HG03175 (cell line): ENCODE results near the gene JAK1.
"Not testable (repeated sequence)": the region's sequence is repeated elsewhere in the genome, so short reads cannot be mapped to it uniquely, and the experiment has no call there.

Source experiments
- ATAC-seq: cut with Tn5 transposase; IDR thresholded peaks from one replicate; pipeline ENCODE4 v1.9.1; 2021; ENCODE audit warnings: mild to moderate bottlenecking, moderate library complexity; ENCODE audit not compliant: unreplicated experiment

The JAK1 gene

DNA sequence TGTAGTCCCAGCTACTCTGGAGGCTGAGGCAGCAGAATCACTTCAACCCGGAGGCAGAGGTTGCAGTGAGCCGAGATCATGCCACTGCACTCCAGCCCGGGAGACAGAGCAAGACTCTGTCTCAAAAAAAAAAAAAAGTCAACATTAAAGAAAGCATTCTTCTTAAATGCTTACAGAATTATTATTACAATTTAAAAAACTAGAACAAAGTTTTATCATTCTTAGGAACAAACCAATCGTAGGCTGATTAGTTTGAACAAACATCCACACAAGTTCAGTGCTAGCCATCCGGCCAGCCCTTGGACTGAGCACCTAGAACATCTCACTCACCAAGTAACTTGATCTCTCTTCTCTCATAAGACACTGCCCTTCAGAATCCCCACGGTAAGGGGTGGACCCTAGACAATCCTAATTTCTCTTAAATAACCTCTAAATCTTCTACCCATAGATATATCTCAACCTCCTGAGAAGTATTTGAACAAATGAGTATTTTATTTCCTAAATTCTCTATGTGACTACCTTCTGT is 16.0 kb downstream of the JAK1 start:
- ATAC-seq, result no peak

DNA sequence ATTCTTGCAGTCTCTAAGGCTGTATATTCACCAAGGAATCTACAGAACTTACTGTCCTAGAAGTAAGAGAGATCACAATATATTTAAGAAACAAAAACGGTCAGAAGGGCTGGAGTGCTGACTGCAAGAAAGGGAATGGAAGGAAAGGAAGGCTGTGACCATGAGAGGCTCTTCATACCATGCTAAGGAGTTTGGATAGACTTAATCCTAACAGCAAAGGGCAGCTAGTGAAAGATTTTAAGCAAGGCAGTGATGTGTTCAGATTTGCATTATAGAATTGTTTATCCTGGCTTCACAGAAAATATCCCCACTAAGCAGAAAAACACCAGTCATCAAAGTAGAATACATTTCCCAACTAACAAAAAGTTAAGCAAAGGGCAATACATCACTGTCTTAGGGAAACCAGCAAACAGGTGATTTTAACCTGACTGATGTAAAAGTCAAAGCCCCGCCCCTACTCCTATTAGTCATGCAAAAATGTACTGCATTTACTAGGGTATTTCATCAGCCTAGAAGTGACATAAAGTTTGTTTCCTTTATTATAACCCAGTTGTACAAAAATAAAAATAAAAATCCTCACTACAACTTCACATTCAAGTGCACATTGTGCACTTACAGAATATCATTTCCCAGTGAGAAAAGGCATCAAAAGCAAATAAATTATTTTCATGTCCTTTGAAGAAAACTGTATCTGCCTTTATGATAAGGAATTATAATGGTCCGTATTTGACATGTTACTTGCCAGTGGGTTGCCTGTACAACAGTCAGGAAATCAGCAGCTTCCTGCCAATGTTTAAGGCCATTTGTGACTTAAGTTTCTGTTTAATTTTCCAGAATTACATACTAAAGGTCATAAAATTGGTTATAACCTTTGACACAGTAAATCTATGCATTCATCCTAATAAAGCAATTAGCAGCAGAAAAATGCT is 17.2 kb downstream of the JAK1 start:
- no peak for ATAC-seq

- ATAC-seq, result no peak
These were observed 18.1 kb downstream of the JAK1 start for GRCh38 chr1:64948216-64948615.

GRCh38 chr1:64946916-64947315 is 19.4 kb downstream of the JAK1 start:
- no peak for ATAC-seq

GRCh38 chr1:64944913-64945312 is 21.4 kb downstream of the JAK1 start:
- no peak for ATAC-seq

GRCh38 chr1:64942675-64943074 is 23.7 kb downstream of the JAK1 start:
- no peak for ATAC-seq

GRCh38 chr1:64942118-64942517 is 24.2 kb downstream of the JAK1 start:
- no peak for ATAC-seq

DNA sequence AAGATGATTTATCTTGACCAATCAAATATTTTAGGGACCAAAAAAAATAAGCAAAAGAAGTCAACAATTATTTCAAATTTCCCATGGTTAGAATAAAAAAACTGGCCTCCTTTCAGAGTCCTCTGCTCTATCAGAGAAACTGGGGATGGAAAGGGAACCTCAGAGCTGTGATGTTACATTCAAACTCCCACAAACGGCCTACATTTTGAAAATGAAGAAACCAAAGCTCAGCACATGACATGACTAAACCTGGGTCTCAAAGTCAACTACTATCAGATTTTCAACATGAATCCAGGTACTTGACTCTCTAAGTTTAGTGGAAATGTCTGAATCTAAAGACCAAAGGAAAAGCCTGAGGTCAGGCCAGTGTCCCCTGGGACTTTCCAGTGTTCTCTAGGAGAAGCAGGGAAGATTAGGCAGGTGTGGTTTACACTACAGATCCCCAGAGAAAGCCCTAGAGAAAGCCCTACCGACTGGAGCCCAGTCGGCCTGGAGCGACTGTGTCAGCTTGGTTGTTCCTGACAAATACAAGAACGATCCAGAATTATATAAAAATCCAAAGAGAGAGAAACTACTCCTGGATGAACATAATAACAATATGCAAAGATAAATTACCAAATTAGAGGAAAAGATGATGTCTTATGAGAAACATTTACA is 24.8 kb downstream of the JAK1 start:
- no peak for ATAC-seq

DNA sequence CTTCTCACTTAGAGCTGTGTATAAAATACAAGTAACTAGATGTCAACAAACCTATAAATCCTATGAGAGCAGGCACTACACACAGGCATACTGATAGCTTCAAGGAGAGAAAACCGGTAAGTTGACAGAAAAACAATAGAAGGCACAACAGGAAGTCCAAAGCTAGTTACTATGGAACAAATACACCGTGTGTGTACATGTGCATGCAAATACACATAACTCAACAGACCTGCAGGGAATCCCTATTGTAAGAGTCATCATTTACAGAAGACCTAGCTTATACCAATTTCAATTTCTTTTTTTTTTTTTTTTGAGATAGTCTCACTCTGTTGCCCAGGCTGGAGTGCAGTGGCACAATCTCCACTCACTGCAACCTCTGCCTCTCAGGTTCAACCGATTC is 26.3 kb downstream of the JAK1 start:
- ATAC-seq, result no peak

GRCh38 chr1:64938991-64939390 is 27.4 kb downstream of the JAK1 start:
- no peak for ATAC-seq

DNA sequence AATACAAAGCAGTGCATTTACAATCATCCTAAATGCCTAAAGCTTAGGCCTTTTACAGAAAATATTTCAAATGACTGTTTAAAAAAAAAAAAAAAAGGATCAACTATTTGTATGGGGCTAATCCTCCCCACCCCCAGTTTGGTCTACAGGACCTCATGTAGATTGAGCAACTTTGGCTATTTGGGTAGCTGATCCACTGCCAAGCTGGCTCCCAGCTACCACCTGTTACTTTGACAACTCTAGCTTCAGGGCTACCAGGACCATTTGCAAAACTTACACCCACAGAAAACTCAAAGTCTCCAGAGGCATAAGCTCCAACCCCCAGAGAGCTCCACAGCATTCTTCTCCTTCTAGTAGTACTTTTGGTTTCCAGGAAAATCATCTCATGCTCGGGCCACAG is 29.4 kb downstream of the JAK1 start:
- ATAC-seq, result no peak

DNA sequence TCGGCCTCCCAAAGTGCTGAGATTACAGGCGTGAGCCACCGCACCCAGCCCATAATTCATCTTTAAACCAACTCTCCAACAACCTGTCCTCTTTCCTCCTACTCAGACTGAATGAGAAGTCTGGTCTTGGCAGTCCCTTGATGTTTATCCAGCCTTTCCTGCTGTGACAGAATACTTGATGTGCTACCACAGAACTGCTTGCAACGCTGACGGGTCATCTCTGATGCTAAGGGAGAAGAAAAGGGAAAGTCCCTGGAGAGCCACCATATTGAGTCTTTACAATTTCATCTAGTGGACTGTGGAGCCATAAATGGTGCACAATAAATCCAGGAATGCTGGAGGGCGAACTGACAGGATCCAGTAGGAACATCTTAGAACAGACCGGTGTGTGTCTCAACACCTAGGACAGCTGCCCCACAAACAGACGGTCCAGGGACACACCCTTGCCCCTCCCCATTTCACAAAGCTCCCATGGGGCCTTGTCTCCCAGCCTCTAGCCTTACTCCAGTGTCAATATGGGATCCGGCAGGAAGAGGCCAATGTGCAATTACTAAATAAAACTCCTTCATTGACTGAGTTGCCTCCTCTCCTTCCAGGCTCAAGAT is 30.7 kb downstream of the JAK1 start:
- no peak for ATAC-seq

DNA sequence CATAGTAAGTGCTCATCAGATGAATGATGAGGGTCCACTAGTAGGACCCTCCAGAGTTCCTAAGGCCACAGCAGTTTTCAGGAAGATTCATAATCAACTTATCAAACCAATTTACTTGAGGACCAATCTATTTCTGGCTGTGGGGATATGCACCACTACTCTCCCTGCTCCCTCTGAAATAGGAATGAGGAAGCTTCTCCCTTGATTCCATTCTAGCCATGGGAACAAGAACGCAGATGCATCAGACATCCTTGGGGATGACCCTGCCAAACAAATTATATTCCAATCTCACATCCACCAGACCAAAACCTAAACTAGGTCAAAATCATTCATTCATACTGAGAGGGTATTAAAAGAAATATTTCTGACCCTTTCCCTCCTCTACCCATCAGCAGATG is 31.5 kb downstream of the JAK1 start:
- no peak for ATAC-seq

DNA sequence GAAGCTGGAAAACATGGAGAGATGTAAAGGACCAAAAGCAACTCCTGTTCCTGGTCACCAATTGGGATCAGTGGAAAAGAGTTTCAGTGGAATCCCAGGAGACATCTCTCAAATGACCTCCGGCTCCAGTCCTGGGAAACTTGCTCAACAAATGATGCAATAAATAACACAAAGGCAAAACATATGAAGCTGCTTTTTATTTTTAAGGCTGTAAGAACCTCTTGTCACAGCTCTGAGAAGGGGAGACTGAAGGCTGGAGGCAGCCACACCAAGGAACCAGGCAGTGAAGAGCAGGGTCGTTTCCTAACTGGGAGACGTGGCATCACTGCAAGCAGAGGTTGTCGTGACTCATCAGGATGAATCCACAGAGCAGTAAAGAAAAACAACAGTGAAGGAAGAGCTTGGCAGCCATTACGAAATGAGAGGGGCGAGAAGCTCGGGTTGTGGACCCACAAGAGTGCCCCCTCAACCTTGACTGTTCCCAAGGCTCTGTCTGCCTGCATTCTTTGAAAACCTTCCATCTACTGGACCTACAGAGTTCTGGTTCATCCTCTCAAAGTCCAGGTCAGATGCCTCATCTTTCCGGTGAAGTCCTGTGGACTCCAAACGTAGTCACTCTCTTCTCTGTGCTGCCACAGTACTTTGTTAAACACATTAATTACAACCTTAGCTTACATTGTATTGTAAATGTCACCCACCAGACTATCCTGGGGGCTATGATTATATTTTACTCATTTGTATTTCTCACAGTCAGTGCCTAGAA is 32.1 kb downstream of the JAK1 start:
- ATAC-seq, result no peak

- no peak for ATAC-seq
These were observed 32.9 kb downstream of the JAK1 start for GRCh38 chr1:64933296-64934070.

- no peak for ATAC-seq
These were observed 33.4 kb downstream of the JAK1 start for GRCh38 chr1:64932962-64933295.

- ATAC-seq, result not testable (repeated sequence)
These were observed 35.7 kb downstream of the JAK1 start for GRCh38 chr1:64930640-64931039.

DNA sequence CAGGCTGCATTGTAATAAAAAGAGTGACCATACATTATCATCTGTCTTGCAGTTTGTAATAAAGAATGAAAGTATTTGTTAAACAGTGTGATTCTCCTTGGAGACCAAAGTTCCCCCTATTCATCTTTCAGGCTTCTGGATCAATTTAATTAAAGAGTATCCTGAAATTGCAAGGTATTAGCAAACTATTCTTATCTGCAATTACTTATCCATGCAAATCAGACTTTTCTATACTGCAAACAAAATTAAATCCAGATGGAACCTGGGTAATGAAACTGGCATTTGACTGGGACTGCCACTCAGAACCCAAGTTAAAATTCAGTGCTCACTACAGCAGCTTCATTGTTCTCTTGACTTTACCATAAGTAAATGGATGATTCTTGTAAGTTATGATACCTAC is 37.1 kb downstream of the JAK1 start:
- ATAC-seq, result no peak

- no peak for ATAC-seq
These were observed 38.0 kb downstream of the JAK1 start for GRCh38 chr1:64928325-64928724.

GRCh38 chr1:64925594-64925993 is 40.8 kb downstream of the JAK1 start:
- no peak for ATAC-seq
